ENCODE results near the gene SAPCD2. TPM values are rescaled to one million over a fixed set of nuclear protein-coding genes. Genes with fewer than 3 reads are reported as not detected.

The SAPCD2 gene
- polyA plus RNA-seq, 1 donor (not counting 4 experiments of a cell fraction or from before 2014, with no cell fraction given), result 1.6 TPM

DNA sequence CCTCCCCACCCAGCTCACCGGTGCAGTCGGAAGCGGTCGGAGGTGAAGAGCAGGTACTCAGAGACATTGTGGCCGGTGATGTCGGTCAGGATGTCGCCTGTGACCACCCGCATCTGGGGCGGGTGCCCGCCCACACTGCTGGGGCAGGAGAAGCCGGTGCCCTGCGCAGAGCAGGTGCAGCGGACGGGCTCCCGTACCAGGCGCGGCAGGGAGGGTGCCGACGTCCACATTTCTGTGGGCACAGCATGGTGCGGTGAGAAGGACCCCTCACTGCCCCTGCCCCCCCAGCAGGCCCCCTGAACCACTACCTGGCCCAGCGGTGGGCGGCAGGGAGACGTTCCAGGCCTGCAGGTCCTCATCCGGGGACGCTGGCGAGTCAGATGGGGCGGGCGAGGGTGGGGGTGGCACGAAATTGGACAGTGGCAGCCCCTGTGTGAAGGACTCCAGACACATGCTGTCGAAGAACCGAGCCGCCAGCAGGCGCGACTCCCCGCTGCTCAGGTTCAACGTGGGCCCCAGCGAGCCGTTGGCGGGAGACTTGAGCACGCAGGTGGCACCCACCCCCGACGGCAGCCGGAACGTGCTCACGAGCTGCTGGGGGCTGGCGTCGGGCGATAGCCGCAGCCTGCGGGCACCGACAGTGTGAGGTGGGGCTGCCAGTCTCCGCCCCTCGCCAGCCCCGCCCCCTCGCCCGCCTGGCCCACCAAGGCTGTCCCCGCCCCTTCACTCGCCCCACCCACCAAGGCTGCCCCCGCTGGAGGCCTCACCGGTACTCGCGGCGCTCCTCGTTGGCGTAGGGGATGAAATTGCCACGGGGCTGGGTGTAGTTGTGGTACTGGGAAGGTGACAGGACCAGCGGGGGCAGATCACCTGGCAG lies 57.4 kb downstream of the SAPCD2 start:
- H3K4me3 ChIP-seq (ENCODE audit: control insufficient read depth in 2 of 3, extremely low read depth in 1 of 3, insufficient read depth in 2 of 3, low read depth in 1 of 3, low read length in 3 of 3), result no peak overlapping the region
- H4K20me1 ChIP-seq (ENCODE audit: control insufficient read depth, extremely low read depth, insufficient read depth, low read length), result no peaks in the 10 kb centered on the region
- dilution Hi-C loops (cut with MboI; ENCODE audit: extremely low pct_ligation_motif_present, low sequenced_read_pairs), result no loop called here
- H3K36me3 ChIP-seq (ENCODE audit: control insufficient read depth in 2 of 2, extremely low read depth in 1 of 2, insufficient read depth in 2 of 2, low read length in 2 of 2), result no peaks in the 10 kb centered on the region
- H3K4me2 ChIP-seq (ENCODE audit: control insufficient read depth, extremely low read depth, insufficient read depth, low read depth, low read length), result no peak overlapping the region
- H3K27me3 ChIP-seq (ENCODE audit: control insufficient read depth, extremely low read depth, insufficient read depth, low read length), result no peaks in the 10 kb centered on the region
- no peak overlapping the region for H3K27ac ChIP-seq (ENCODE audit: control insufficient read depth, insufficient read depth, low read length)
- H3K9ac ChIP-seq (ENCODE audit: control insufficient read depth, extremely low read depth, insufficient read depth, low read length), result no peak overlapping the region
- no peaks in the 10 kb centered on the region for H3K79me2 ChIP-seq (ENCODE audit: control insufficient read depth, insufficient read depth, low read length)
- H3K9me3 ChIP-seq (ENCODE audit: control insufficient read depth, low read depth, low read length), result no peaks in the 10 kb centered on the region
- TF ChIP-seq, protein P1, sequence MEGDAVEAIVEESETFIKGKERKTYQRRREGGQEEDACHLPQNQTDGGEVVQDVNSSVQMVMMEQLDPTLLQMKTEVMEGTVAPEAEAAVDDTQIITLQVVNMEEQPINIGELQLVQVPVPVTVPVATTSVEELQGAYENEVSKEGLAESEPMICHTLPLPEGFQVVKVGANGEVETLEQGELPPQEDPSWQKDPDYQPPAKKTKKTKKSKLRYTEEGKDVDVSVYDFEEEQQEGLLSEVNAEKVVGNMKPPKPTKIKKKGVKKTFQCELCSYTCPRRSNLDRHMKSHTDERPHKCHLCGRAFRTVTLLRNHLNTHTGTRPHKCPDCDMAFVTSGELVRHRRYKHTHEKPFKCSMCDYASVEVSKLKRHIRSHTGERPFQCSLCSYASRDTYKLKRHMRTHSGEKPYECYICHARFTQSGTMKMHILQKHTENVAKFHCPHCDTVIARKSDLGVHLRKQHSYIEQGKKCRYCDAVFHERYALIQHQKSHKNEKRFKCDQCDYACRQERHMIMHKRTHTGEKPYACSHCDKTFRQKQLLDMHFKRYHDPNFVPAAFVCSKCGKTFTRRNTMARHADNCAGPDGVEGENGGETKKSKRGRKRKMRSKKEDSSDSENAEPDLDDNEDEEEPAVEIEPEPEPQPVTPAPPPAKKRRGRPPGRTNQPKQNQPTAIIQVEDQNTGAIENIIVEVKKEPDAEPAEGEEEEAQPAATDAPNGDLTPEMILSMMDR (optimal IDR thresholded peaks at IDR 0.05 in 1 of 3, IDR thresholded peaks at IDR 0.05 in 1 of 3, conservative IDR thresholded peaks at IDR 0.05 in 1 of 3; ENCODE audit: extremely low read depth in 1 of 3, insufficient read depth in 2 of 3, low read length in 3 of 3), result no peak
- no peak for TF ChIP-seq EZH2 (IDR thresholded peaks at IDR 0.05; ENCODE audit: low read length)
- no peak for FAIRE-seq
- H2AFZ ChIP-seq (ENCODE audit: control insufficient read depth, low read length), result no peak overlapping the region
- DNase-seq (ENCODE audit: low read depth, low spot score), result no peak
- no peaks in the 10 kb centered on the region for H3K9me1 ChIP-seq (ENCODE audit: control insufficient read depth, extremely low read depth, insufficient read depth, low read length)
- no peaks in the 10 kb centered on the region for H3K4me1 ChIP-seq (ENCODE audit: control insufficient read depth, extremely low read depth, insufficient read depth, low read length)

Small RNA genes lying within 50 kb of the gene (small RNA-seq; reads per million reads assigned to genes)
- 0 reads per million in 3 experiments for gene RF00153 (ENCODE audit: insufficient read length in 3 of 3, low read depth in 3 of 3, low replicate concordance in 1 of 3)

Other genes with a start within 250 kb of the SAPCD2 start
- gene AJM1, start 228.1 kb downstream of the SAPCD2 start, polyA plus RNA-seq, result 0.10 to 0.21 TPM (median 0.12 TPM) in 3 replicates
- gene PHPT1, start 221.1 kb downstream of the SAPCD2 start, polyA plus RNA-seq, result 68.8 to 113 TPM (median 97.9 TPM) in 3 replicates
- 0.49 to 0.82 TPM (median 0.62 TPM) in 3 replicates for gene MAMDC4, start 218.2 kb downstream of the SAPCD2 start, polyA plus RNA-seq
- 329 to 354 TPM (median 343 TPM) in 3 replicates for gene EDF1, start 204.2 kb downstream of the SAPCD2 start, polyA plus RNA-seq
- 9.9 to 12.9 TPM (median 10.6 TPM) in 3 replicates for gene TRAF2, start 184.0 kb downstream of the SAPCD2 start, polyA plus RNA-seq
- 23.0 to 47.2 TPM (median 34.5 TPM) in 3 replicates for gene FBXW5, start 125.8 kb downstream of the SAPCD2 start, polyA plus RNA-seq
- 0.24 to 0.72 TPM (median 0.32 TPM) in 3 replicates for gene C8G, start 125.3 kb downstream of the SAPCD2 start, polyA plus RNA-seq
- gene LCN12, start 118.3 kb downstream of the SAPCD2 start, polyA plus RNA-seq, result 0.22 TPM in 1 of 3 replicates, not detected in the others
- not detected in 3 replicates for gene PTGDS, start 93.1 kb downstream of the SAPCD2 start, polyA plus RNA-seq
- gene LCNL1, start 87.6 kb downstream of the SAPCD2 start, polyA plus RNA-seq, result not detected in 3 replicates
- 11.2 to 14.6 TPM (median 13.6 TPM) in 3 replicates for gene PAXX, start 78.1 kb downstream of the SAPCD2 start, polyA plus RNA-seq
- 5.5 to 36.0 TPM (median 9.4 TPM) in 3 replicates for gene CLIC3, start 74.0 kb downstream of the SAPCD2 start, polyA plus RNA-seq
- 1.3 to 4.2 TPM (median 1.4 TPM) in 3 replicates for gene ABCA2, start 42.3 kb downstream of the SAPCD2 start, polyA plus RNA-seq
- not detected in 3 replicates for gene FUT7, start 38.5 kb downstream of the SAPCD2 start, polyA plus RNA-seq
- 9.8 to 23.8 TPM (median 10.6 TPM) in 3 replicates for gene NPDC1, start 24.4 kb downstream of the SAPCD2 start, polyA plus RNA-seq
- gene ENTPD2, start 16.5 kb downstream of the SAPCD2 start, polyA plus RNA-seq, result 0.52 to 1.3 TPM (median 0.65 TPM) in 3 replicates
- gene UAP1L1, start 7.0 kb upstream of the SAPCD2 start, polyA plus RNA-seq, result 2.7 to 4.3 TPM (median 4.3 TPM) in 3 replicates
- gene MAN1B1, start 16.4 kb upstream of the SAPCD2 start, polyA plus RNA-seq, result 31.4 to 48.2 TPM (median 34.3 TPM) in 3 replicates
- 29.7 to 93.1 TPM (median 35.3 TPM) in 3 replicates for gene DPP7, start 44.2 kb upstream of the SAPCD2 start, polyA plus RNA-seq
- gene GRIN1, start 68.6 kb upstream of the SAPCD2 start, polyA plus RNA-seq, result 0.03 to 0.26 TPM (median 0.03 TPM) in 3 replicates
- not detected in 3 replicates for gene LRRC26, start 99.5 kb upstream of the SAPCD2 start, polyA plus RNA-seq
- gene TMEM210, start 101.5 kb upstream of the SAPCD2 start, polyA plus RNA-seq, result not detected in 3 replicates
- 11.9 to 24.0 TPM (median 13.8 TPM) in 3 replicates for gene ANAPC2, start 118.0 kb upstream of the SAPCD2 start, polyA plus RNA-seq
- 45.3 to 63.2 TPM (median 56.7 TPM) in 3 replicates for gene SSNA1, start 118.1 kb upstream of the SAPCD2 start, polyA plus RNA-seq
- gene TPRN, start 130.2 kb upstream of the SAPCD2 start, polyA plus RNA-seq, result 1.1 to 2.2 TPM (median 1.6 TPM) in 3 replicates
- 22.3 to 36.7 TPM (median 29.2 TPM) in 3 replicates for gene TMEM203, start 135.1 kb upstream of the SAPCD2 start, polyA plus RNA-seq
- gene NDOR1, start 135.1 kb upstream of the SAPCD2 start, polyA plus RNA-seq, result 3.9 to 6.0 TPM (median 5.5 TPM) in 3 replicates
- gene RNF208, start 151.7 kb upstream of the SAPCD2 start, polyA plus RNA-seq, result 0.15 to 0.19 TPM in 2 of 3 replicates, not detected in the other
- gene CYSRT1, start 154.6 kb upstream of the SAPCD2 start, polyA plus RNA-seq, result 0.80 to 1.8 TPM (median 1.2 TPM) in 3 replicates
- gene RNF224, start 156.9 kb upstream of the SAPCD2 start, polyA plus RNA-seq, result not detected in 3 replicates
- gene SLC34A3, start 160.3 kb upstream of the SAPCD2 start, polyA plus RNA-seq, result 0.03 TPM in 1 of 3 replicates, not detected in the others
- 390 to 693 TPM (median 440 TPM) in 3 replicates for gene TUBB4B, start 170.7 kb upstream of the SAPCD2 start, polyA plus RNA-seq
- not detected in 3 replicates for gene STPG3, start 180.7 kb upstream of the SAPCD2 start, polyA plus RNA-seq
- gene NELFB, start 184.8 kb upstream of the SAPCD2 start, polyA plus RNA-seq, result 25.1 to 40.2 TPM (median 35.0 TPM) in 3 replicates
- gene TOR4A, start 207.2 kb upstream of the SAPCD2 start, polyA plus RNA-seq, result 5.8 to 9.8 TPM (median 7.8 TPM) in 3 replicates
- gene NRARP, start 231.7 kb upstream of the SAPCD2 start, polyA plus RNA-seq, result 0.43 to 2.4 TPM (median 2.2 TPM) in 3 replicates